Measurements from ENCODE around the gene A2ML1.
"Not testable (repeated sequence)": the region's sequence is repeated elsewhere in the genome, so short reads cannot be mapped to it uniquely, and the experiment has no call there.

A2ML1 gene
- 0 to 0.12 (median 0) reads per million in 9 experiments for total RNA-seq

GRCh38 chr12:8822298-8822697, at the start of gene A2ML1:
A2ML1 (plus strand) TSS chr12:8822621; CDS start chr12:8822652, 31 bp downstream.
- Mint-ChIP-seq H3K9me3 (no peaks in the 10 kb centered on the region), H3K27ac (no peak within 1 kb of the TSS), H3K4me3 (no peak within 1 kb of the TSS), H3K27me3 (peaks cover 6 to 21% of the 10 kb centered on the region in 2 donors), H3K4me1 (ENCODE audit: low read depth in 2 of 2) (no peaks in the 10 kb centered on the region), H3K36me3 (ENCODE audit: insufficient read depth) (no peaks in the 10 kb centered on the region)
- DNase-seq: no peak
- no peak for ATAC-seq (replicated peaks)

- DNase-seq: no peak
- no peak overlapping the region for H3K4me3 Mint-ChIP-seq
These were observed 49.0 kb upstream of the A2ML1 start for GRCh38 chr12:8773461-8773860.

GRCh38 chr12:8779281-8779680, 43.1 kb upstream of the A2ML1 start:
- Mint-ChIP-seq H3K27ac (no peak overlapping the region), H3K9me3 (no peaks in the 10 kb centered on the region), H3K4me3 (no peak overlapping the region), H3K36me3 (ENCODE audit: insufficient read depth) (no peaks in the 10 kb centered on the region), H3K4me1 (ENCODE audit: low read depth in 2 of 2) (no peaks in the 10 kb centered on the region), H3K27me3 (no peaks in the 10 kb centered on the region)
- ATAC-seq (replicated peaks) (no peak), DNase-seq (no peak)

More at GRCh38 chr12:8773461-8773860, 49.0 kb upstream of the A2ML1 start:
- ATAC-seq (replicated peaks): no peak
- Mint-ChIP-seq H3K9me3 (no peaks in the 10 kb centered on the region), H3K4me1 (ENCODE audit: low read depth in 2 of 2) (no peaks in the 10 kb centered on the region), H3K36me3 (ENCODE audit: insufficient read depth) (peaks cover 10% of the 10 kb centered on the region), H3K27ac (no peak overlapping the region), H3K27me3 (no peaks in the 10 kb centered on the region)

GRCh38 chr12:8779862-8780261, 42.6 kb upstream of the A2ML1 start:
- H3K9me3 Mint-ChIP-seq: no peaks in the 10 kb centered on the region
- H3K4me1 Mint-ChIP-seq (ENCODE audit: low read depth in 2 of 2): no peaks in the 10 kb centered on the region
- no peak overlapping the region for H3K4me3 Mint-ChIP-seq
- no peaks in the 10 kb centered on the region for H3K36me3 Mint-ChIP-seq (ENCODE audit: insufficient read depth)
- no peak for ATAC-seq (replicated peaks)
- no peaks in the 10 kb centered on the region for H3K27me3 Mint-ChIP-seq
- no peak overlapping the region for H3K27ac Mint-ChIP-seq
- DNase-seq: no peak

GRCh38 chr12:8780389-8780788, 42.0 kb upstream of the A2ML1 start:
- H3K9me3 Mint-ChIP-seq: no peaks in the 10 kb centered on the region
- no peak overlapping the region for H3K4me3 Mint-ChIP-seq
- H3K36me3 Mint-ChIP-seq (ENCODE audit: insufficient read depth): no peaks in the 10 kb centered on the region
- H3K27me3 Mint-ChIP-seq: no peaks in the 10 kb centered on the region
- ATAC-seq (replicated peaks) (no peak), DNase-seq (no peak)
- no peaks in the 10 kb centered on the region for H3K4me1 Mint-ChIP-seq (ENCODE audit: low read depth in 2 of 2)
- H3K27ac Mint-ChIP-seq: no peak overlapping the region

- no peak for DNase-seq
- ATAC-seq (replicated peaks): no peak
- no peaks in the 10 kb centered on the region for H3K9me3 Mint-ChIP-seq
- no peaks in the 10 kb centered on the region for H3K27me3 Mint-ChIP-seq
- peak overlapping the region in 1 of 2 donors; percentile 2 for H3K27ac Mint-ChIP-seq
- no peaks in the 10 kb centered on the region for H3K4me1 Mint-ChIP-seq (ENCODE audit: low read depth in 2 of 2)
- H3K4me3 Mint-ChIP-seq: no peak overlapping the region
- H3K36me3 Mint-ChIP-seq (ENCODE audit: insufficient read depth): no peaks in the 10 kb centered on the region
These were observed 40.9 kb upstream of the A2ML1 start for GRCh38 chr12:8781381-8782127.

- Mint-ChIP-seq H3K36me3 (ENCODE audit: insufficient read depth) (no peaks in the 10 kb centered on the region), H3K27me3 (no peaks in the 10 kb centered on the region), H3K4me1 (ENCODE audit: low read depth in 2 of 2) (peaks cover 3 to 4% of the 10 kb centered on the region in 2 donors), H3K27ac (no peak overlapping the region), H3K4me3 (no peak overlapping the region), H3K9me3 (no peaks in the 10 kb centered on the region)
- ATAC-seq (replicated peaks) (no peak), DNase-seq (no peak)
These were observed 38.0 kb upstream of the A2ML1 start for GRCh38 chr12:8784290-8784888.

- peaks cover 3 to 4% of the 10 kb centered on the region in 2 donors for H3K4me1 Mint-ChIP-seq (ENCODE audit: low read depth in 2 of 2)
These were observed 36.9 kb upstream of the A2ML1 start for GRCh38 chr12:8785499-8785898.

GRCh38 chr12:8787206-8787605, 35.2 kb upstream of the A2ML1 start:
- not testable (repeated sequence) for DNase-seq; H3K27me3 Mint-ChIP-seq; H3K36me3 Mint-ChIP-seq (ENCODE audit: insufficient read depth); ATAC-seq (replicated peaks); H3K4me3 Mint-ChIP-seq; H3K9me3 Mint-ChIP-seq; H3K27ac Mint-ChIP-seq; H3K4me1 Mint-ChIP-seq (ENCODE audit: low read depth in 2 of 2)

More at GRCh38 chr12:8785499-8785898, 36.9 kb upstream of the A2ML1 start:
- no peak overlapping the region for H3K4me3 Mint-ChIP-seq
- no peaks in the 10 kb centered on the region for H3K9me3 Mint-ChIP-seq
- H3K36me3 Mint-ChIP-seq (ENCODE audit: insufficient read depth): no peaks in the 10 kb centered on the region
- no peaks in the 10 kb centered on the region for H3K27me3 Mint-ChIP-seq
- H3K27ac Mint-ChIP-seq: no peak overlapping the region
- ATAC-seq (replicated peaks): no peak
- DNase-seq: no peak

- H3K9me3 Mint-ChIP-seq; ATAC-seq (replicated peaks); H3K36me3 Mint-ChIP-seq (ENCODE audit: insufficient read depth); H3K27ac Mint-ChIP-seq; DNase-seq; H3K27me3 Mint-ChIP-seq; H3K4me1 Mint-ChIP-seq (ENCODE audit: low read depth in 2 of 2): not testable (repeated sequence)
- H3K4me3 Mint-ChIP-seq: peak overlapping the region; percentile 66 to 81
These were observed 33.7 kb upstream of the A2ML1 start for GRCh38 chr12:8788706-8789105.

GRCh38 chr12:8789341-8790013, 32.9 kb upstream of the A2ML1 start:
- not testable (repeated sequence) for H3K27me3 Mint-ChIP-seq

GRCh38 chr12:8793226-8793625, 29.2 kb upstream of the A2ML1 start:
- H3K4me1 Mint-ChIP-seq (ENCODE audit: low read depth in 2 of 2); H3K4me3 Mint-ChIP-seq; H3K9me3 Mint-ChIP-seq; H3K27me3 Mint-ChIP-seq; H3K27ac Mint-ChIP-seq; ATAC-seq (replicated peaks); H3K36me3 Mint-ChIP-seq (ENCODE audit: insufficient read depth); DNase-seq: not testable (repeated sequence)

More at GRCh38 chr12:8789341-8790013, 32.9 kb upstream of the A2ML1 start:
- H3K4me1 Mint-ChIP-seq (ENCODE audit: low read depth in 2 of 2); H3K27ac Mint-ChIP-seq; ATAC-seq (replicated peaks); DNase-seq; H3K36me3 Mint-ChIP-seq (ENCODE audit: insufficient read depth); H3K9me3 Mint-ChIP-seq: not testable (repeated sequence)
- peak overlapping the region; percentile 66 to 81 for H3K4me3 Mint-ChIP-seq

GRCh38 chr12:8794611-8795010, 27.8 kb upstream of the A2ML1 start:
- H3K4me3 Mint-ChIP-seq; H3K27ac Mint-ChIP-seq; H3K36me3 Mint-ChIP-seq (ENCODE audit: insufficient read depth); DNase-seq; H3K27me3 Mint-ChIP-seq; H3K4me1 Mint-ChIP-seq (ENCODE audit: low read depth in 2 of 2); H3K9me3 Mint-ChIP-seq; ATAC-seq (replicated peaks): not testable (repeated sequence)
